ENCODE results near the gene SARS1. TPM values are rescaled to one million over a fixed set of nuclear protein-coding genes. Genes with fewer than 3 reads are reported as not detected.

The SARS1 gene
- total RNA-seq, 1 experiment from 2014 or later, result 158 TPM

- no peaks in the 10 kb centered on the region for H3K36me3 ChIP-seq (ENCODE audit: low read depth, low read length)
- peak; percentile 94 for DNase-seq
- intact Hi-C loops (cut with micrococcal nuclease), result loop anchor here (1.0 kb wide), 3 partner anchors 11 to 174 kb away; no protein-coding TSS in a partner anchor
Observed at GRCh38 chr1:109263597-109264378, 50.1 kb downstream of the SARS1 start.

GRCh38 chr1:109264379-109264755, 50.6 kb downstream of the SARS1 start:
- no peak for DNase-seq
- ChIA-PET POLR2A (ENCODE audit: unreplicated experiment) (no interaction called here), CTCF (interaction anchor here (0.7 to 1.2 kb wide), 3 partner anchors 25 to 134 kb away, joined by 3 to 4 read pairs (median 3); partner anchors contain the start of gene SORT1)
- intact Hi-C loops (cut with micrococcal nuclease), result no loop called here
- Histone ChIP-seq H3K4me2 (ENCODE audit: low read length) (no peak overlapping the region), H4K20me1 (ENCODE audit: low read length) (no peaks in the 10 kb centered on the region), H3K4me3 (ENCODE audit: low read length) (no peak overlapping the region), H3K4me1 (ENCODE audit: insufficient read depth, low read length) (peaks cover 10% of the 10 kb centered on the region), H3K9me2 (replicated peaks; ENCODE audit: low read length) (no peaks in the 10 kb centered on the region), H3K36me3 (ENCODE audit: low read depth, low read length) (no peaks in the 10 kb centered on the region), H3K79me2 (ENCODE audit: low read length) (no peaks in the 10 kb centered on the region), H3K9me3 (ENCODE audit: low read length) (no peaks in the 10 kb centered on the region), H3K9ac (ENCODE audit: low read length) (no peak overlapping the region), H3F3A (ENCODE audit: low read length, unreplicated experiment) (no peaks in the 10 kb centered on the region), H2AFZ (ENCODE audit: low read length) (no peak overlapping the region), H3K27ac (ENCODE audit: low read length) (no peak overlapping the region), H3K27me3 (ENCODE audit: low read length) (no peaks in the 10 kb centered on the region)
- no TSS peak for BruUV-seq (replicated peaks)
- TF ChIP-seq EZH2 (IDR thresholded peaks at IDR 0.05; ENCODE audit: low read length, unreplicated experiment), result no peak
- TF ChIP-seq, protein P1, sequence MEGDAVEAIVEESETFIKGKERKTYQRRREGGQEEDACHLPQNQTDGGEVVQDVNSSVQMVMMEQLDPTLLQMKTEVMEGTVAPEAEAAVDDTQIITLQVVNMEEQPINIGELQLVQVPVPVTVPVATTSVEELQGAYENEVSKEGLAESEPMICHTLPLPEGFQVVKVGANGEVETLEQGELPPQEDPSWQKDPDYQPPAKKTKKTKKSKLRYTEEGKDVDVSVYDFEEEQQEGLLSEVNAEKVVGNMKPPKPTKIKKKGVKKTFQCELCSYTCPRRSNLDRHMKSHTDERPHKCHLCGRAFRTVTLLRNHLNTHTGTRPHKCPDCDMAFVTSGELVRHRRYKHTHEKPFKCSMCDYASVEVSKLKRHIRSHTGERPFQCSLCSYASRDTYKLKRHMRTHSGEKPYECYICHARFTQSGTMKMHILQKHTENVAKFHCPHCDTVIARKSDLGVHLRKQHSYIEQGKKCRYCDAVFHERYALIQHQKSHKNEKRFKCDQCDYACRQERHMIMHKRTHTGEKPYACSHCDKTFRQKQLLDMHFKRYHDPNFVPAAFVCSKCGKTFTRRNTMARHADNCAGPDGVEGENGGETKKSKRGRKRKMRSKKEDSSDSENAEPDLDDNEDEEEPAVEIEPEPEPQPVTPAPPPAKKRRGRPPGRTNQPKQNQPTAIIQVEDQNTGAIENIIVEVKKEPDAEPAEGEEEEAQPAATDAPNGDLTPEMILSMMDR (conservative IDR thresholded peaks at IDR 0.05; ENCODE audit: low read depth, low read length), result no peak
- TF ChIP-seq EZH2phosphoT487 (IDR thresholded peaks at IDR 0.05; ENCODE audit: borderline replicate concordance, low read length), result no peak
- ATAC-seq, result no peak

More at GRCh38 chr1:109263597-109264378, 50.1 kb downstream of the SARS1 start:
- H3F3A ChIP-seq (ENCODE audit: low read length, unreplicated experiment), result no peaks in the 10 kb centered on the region
- H4K20me1 ChIP-seq (ENCODE audit: low read length), result no peaks in the 10 kb centered on the region
- H3K4me1 ChIP-seq (ENCODE audit: insufficient read depth, low read length), result peaks cover 10% of the 10 kb centered on the region
- no peak overlapping the region for H3K9ac ChIP-seq (ENCODE audit: low read length)
- no peak overlapping the region for H3K27ac ChIP-seq (ENCODE audit: low read length)
- H3K4me2 ChIP-seq (ENCODE audit: low read length), result no peak overlapping the region
- no peaks in the 10 kb centered on the region for H3K79me2 ChIP-seq (ENCODE audit: low read length)
- no peaks in the 10 kb centered on the region for H3K9me2 ChIP-seq (replicated peaks; ENCODE audit: low read length)
- no TSS peak for BruUV-seq (replicated peaks)
- ChIA-PET CTCF (interaction anchor here (0.7 to 1.2 kb wide), 3 partner anchors 24 to 134 kb away, joined by 3 to 4 read pairs (median 3); partner anchors contain the start of gene SORT1), POLR2A (ENCODE audit: unreplicated experiment) (no interaction called here)
- H2AFZ ChIP-seq (ENCODE audit: low read length), result no peak overlapping the region
- H3K27me3 ChIP-seq (ENCODE audit: low read length), result no peaks in the 10 kb centered on the region
- no peak overlapping the region for H3K4me3 ChIP-seq (ENCODE audit: low read length)
- H3K9me3 ChIP-seq (ENCODE audit: low read length), result no peaks in the 10 kb centered on the region
- TF ChIP-seq, protein P1 (conservative IDR thresholded peaks at IDR 0.05; ENCODE audit: low read depth, low read length), result peak; percentile 98
- TF ChIP-seq EZH2phosphoT487 (IDR thresholded peaks at IDR 0.05; ENCODE audit: borderline replicate concordance, low read length) (no peak), EZH2 (IDR thresholded peaks at IDR 0.05; ENCODE audit: low read length, unreplicated experiment) (no peak)
- ATAC-seq, result peak; percentile 98

DNA sequence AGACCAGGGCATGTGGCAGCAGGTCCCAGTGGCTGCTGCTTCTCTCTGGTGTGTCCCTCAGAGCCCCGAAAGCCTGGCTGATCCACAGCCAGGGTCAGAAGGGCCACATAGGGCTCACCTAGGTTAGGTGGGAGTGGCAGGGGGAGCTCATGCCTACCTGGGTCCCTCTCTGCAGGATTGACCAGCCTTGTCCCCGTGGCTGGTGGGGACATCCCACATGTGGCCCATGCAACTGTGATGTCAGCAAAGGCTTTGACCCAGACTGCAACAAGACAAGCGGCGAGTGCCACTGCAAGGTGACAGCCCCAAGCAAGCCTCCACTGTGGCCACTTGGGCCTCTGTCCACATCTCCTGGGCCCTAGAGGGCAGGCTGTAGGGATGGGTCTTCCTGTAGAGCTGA, 51.3 kb downstream of the SARS1 start:
- no peak overlapping the region for H3K4me3 ChIP-seq (ENCODE audit: low read length)
- no peak overlapping the region for H3K9ac ChIP-seq (ENCODE audit: low read length)
- no peak overlapping the region for H3K4me2 ChIP-seq (ENCODE audit: low read length)
- no peak overlapping the region for H3K27ac ChIP-seq (ENCODE audit: low read length)
- ChIA-PET POLR2A (ENCODE audit: unreplicated experiment) (no interaction called here), CTCF (no interaction called here)
- H3K79me2 ChIP-seq (ENCODE audit: low read length), result no peaks in the 10 kb centered on the region
- no peaks in the 10 kb centered on the region for H3F3A ChIP-seq (ENCODE audit: low read length, unreplicated experiment)
- H3K9me2 ChIP-seq (replicated peaks; ENCODE audit: low read length), result no peaks in the 10 kb centered on the region
- peaks cover 10% of the 10 kb centered on the region for H3K4me1 ChIP-seq (ENCODE audit: insufficient read depth, low read length)
- no peaks in the 10 kb centered on the region for H3K9me3 ChIP-seq (ENCODE audit: low read length)
- BruUV-seq (replicated peaks), result no TSS peak
- intact Hi-C loops (cut with micrococcal nuclease), result no loop called here
- no peaks in the 10 kb centered on the region for H3K27me3 ChIP-seq (ENCODE audit: low read length)
- no peak for TF ChIP-seq EZH2 (IDR thresholded peaks at IDR 0.05; ENCODE audit: low read length, unreplicated experiment)
- TF ChIP-seq, protein P1 (conservative IDR thresholded peaks at IDR 0.05; ENCODE audit: low read depth, low read length), result no peak
- no peak for TF ChIP-seq EZH2phosphoT487 (IDR thresholded peaks at IDR 0.05; ENCODE audit: borderline replicate concordance, low read length)
- no peaks in the 10 kb centered on the region for H4K20me1 ChIP-seq (ENCODE audit: low read length)
- DNase-seq (no peak), ATAC-seq (no peak)
- no peaks in the 10 kb centered on the region for H3K36me3 ChIP-seq (ENCODE audit: low read depth, low read length)
- H2AFZ ChIP-seq (ENCODE audit: low read length), result no peak overlapping the region
